H9 (cell line): Measurements from ENCODE around the gene PAK6. TPM values are rescaled to one million over a fixed set of nuclear protein-coding genes. Genes with fewer than 3 reads are reported as not detected.

Experiments used
- DNase-seq: peaks from one replicate; pipeline ENCODE4 v3.0.0-alpha.2; 2017
- H2AFZ ChIP-seq: one replicate; pipeline ENCODE4 v1.6.1; 2013; ENCODE audit warnings: mild to moderate bottlenecking, low read length, control low read depth, moderate library complexity
- H2AK5ac ChIP-seq: 2 replicates; pipeline ENCODE4 v1.6.1; 2013; ENCODE audit warnings: low read length, control low read depth, mixed read lengths; ENCODE audit not compliant: insufficient read length
- H2BK120ac ChIP-seq: one replicate; pipeline ENCODE4 v1.6.1; 2013; ENCODE audit warnings: low read depth, mild to moderate bottlenecking, low read length, control low read depth, inconsistent platforms; ENCODE audit not compliant: poor library complexity, severe bottlenecking
- H2BK12ac ChIP-seq: 2 replicates; pipeline ENCODE4 v1.6.1; 2013; ENCODE audit warnings: low read length, control low read depth, mixed read lengths, low read depth; ENCODE audit not compliant: insufficient read length
- H2BK15ac ChIP-seq: 2 replicates; pipeline ENCODE4 v1.6.1; 2013; ENCODE audit warnings: low read depth, low read length, control low read depth
- H2BK20ac ChIP-seq: one replicate; pipeline ENCODE4 v1.6.1; 2013; ENCODE audit warnings: low read depth, mild to moderate bottlenecking, low read length, control low read depth, inconsistent platforms; ENCODE audit not compliant: poor library complexity, severe bottlenecking
- H2BK5ac ChIP-seq: 2 replicates; pipeline ENCODE4 v1.6.1; 2013; ENCODE audit warnings: low read length, control low read depth, mixed read lengths; ENCODE audit not compliant: insufficient read length
- H3K14ac ChIP-seq: 2 replicates; pipeline ENCODE4 v1.6.1; 2013; ENCODE audit warnings: low read length, control low read depth; ENCODE audit not compliant: insufficient read depth
- H3K18ac ChIP-seq: 2 replicates; pipeline ENCODE4 v1.6.1; 2013; ENCODE audit warnings: low read depth, mild to moderate bottlenecking, mixed read lengths, low read length, control low read depth; ENCODE audit not compliant: insufficient read length
- H3K23ac ChIP-seq: 2 replicates; pipeline ENCODE4 v1.6.1; 2013; ENCODE audit warnings: low read length, control low read depth, mixed read lengths, low read depth; ENCODE audit not compliant: insufficient read length
- H3K23me2 ChIP-seq: 2 replicates; pipeline ENCODE4 v1.6.1; 2013; ENCODE audit warnings: low read depth, mild to moderate bottlenecking, mixed read lengths, low read length, control low read depth; ENCODE audit not compliant: insufficient read length, poor library complexity, severe bottlenecking
- H3K27ac ChIP-seq: 2 replicates; pipeline ENCODE4 v1.5.1; 2013; ENCODE audit warnings: low read length, control low read depth, mixed read lengths, low read depth; ENCODE audit not compliant: insufficient read length
- H3K27me3 ChIP-seq: 2 replicates; pipeline ENCODE4 v1.6.1; 2013; ENCODE audit warnings: low read length, control low read depth, inconsistent platforms; ENCODE audit not compliant: insufficient read depth
- H3K4ac ChIP-seq: 2 replicates; pipeline ENCODE4 v1.6.1; 2013; ENCODE audit warnings: low read depth, mild to moderate bottlenecking, control low read depth, inconsistent platforms, low read length, moderate library complexity
- H3K4me1 ChIP-seq: 2 replicates; pipeline ENCODE4 v1.6.1; 2013; ENCODE audit warnings: low read length, control low read depth, inconsistent platforms; ENCODE audit not compliant: insufficient read depth
- H3K4me2 ChIP-seq: 2 replicates; pipeline ENCODE4 v1.6.1; 2013; ENCODE audit warnings: low read length, control low read depth, mixed read lengths; ENCODE audit not compliant: insufficient read length, insufficient read depth
- H3K56ac ChIP-seq: 2 replicates; pipeline ENCODE4 v1.6.1; 2013; ENCODE audit warnings: low read depth, mild to moderate bottlenecking, mixed read lengths, low read length, control low read depth; ENCODE audit not compliant: insufficient read length
- H3K79me1 ChIP-seq: 2 replicates; pipeline ENCODE4 v1.6.1; 2013; ENCODE audit warnings: low read depth, mild to moderate bottlenecking, moderate library complexity, low read length, control low read depth, inconsistent platforms; ENCODE audit not compliant: insufficient read depth, poor library complexity, severe bottlenecking
- H3K79me2 ChIP-seq: 2 replicates; pipeline ENCODE4 v1.6.1; 2013; ENCODE audit warnings: low read length, control low read depth, inconsistent platforms; ENCODE audit not compliant: insufficient read depth
- H3K9ac ChIP-seq: 2 replicates; pipeline ENCODE4 v1.6.1; 2013; ENCODE audit warnings: low read length, control low read depth, mixed read lengths; ENCODE audit not compliant: insufficient read length; ENCODE audit errors: extremely low read depth
- H3K9me3 ChIP-seq: one replicate; pipeline ENCODE4 v1.6.1; 2013; ENCODE audit warnings: low read depth, low read length, inconsistent platforms; ENCODE audit not compliant: control insufficient read depth
- H3T11ph ChIP-seq: one replicate; pipeline ENCODE4 v1.6.1; 2013; ENCODE audit warnings: mild to moderate bottlenecking, low read length, control low read depth, inconsistent platforms
- H4K20me1 ChIP-seq: one replicate; pipeline ENCODE4 v1.6.1; 2013; ENCODE audit not compliant: control insufficient read depth, insufficient read length, insufficient read depth
- H4K5ac ChIP-seq: 2 replicates; pipeline ENCODE4 v1.6.1; 2013; ENCODE audit warnings: low read depth, mild to moderate bottlenecking, mixed read lengths, low read length, control low read depth; ENCODE audit not compliant: insufficient read length
- H4K8ac ChIP-seq: replicated peaks from 2 replicates; pipeline ENCODE4 v1.6.1; 2013; ENCODE audit warnings: low read length, control low read depth, mixed read lengths, low read depth; ENCODE audit not compliant: insufficient read length
- H4K91ac ChIP-seq: 2 replicates; pipeline ENCODE4 v1.6.1; 2013; ENCODE audit warnings: low read depth, mild to moderate bottlenecking, moderate library complexity, mixed read lengths, low read length, control low read depth; ENCODE audit not compliant: insufficient read length
- H3K27ac Mint-ChIP-seq, 3 experiments: 2 replicates in 2 of 3; 3 replicates in 1 of 3; pipeline ENCODE4 v1.8.0; 2020 to 2021; ENCODE audit warnings: mixed read lengths in 3 of 3, mild to moderate bottlenecking in 1 of 3, moderate library complexity in 1 of 3
- H3K27me3 Mint-ChIP-seq: 2 replicates; pipeline ENCODE4 v1.8.0; 2021; ENCODE audit warnings: low read depth, mild to moderate bottlenecking, moderate library complexity, mixed read lengths
- H3K36me3 Mint-ChIP-seq, 3 experiments: 2 replicates in 2 of 3; 3 replicates in 1 of 3; pipeline ENCODE4 v1.8.0; 2020 to 2021; ENCODE audit warnings: low read depth in 3 of 3, mixed read lengths in 3 of 3; ENCODE audit not compliant: insufficient read depth in 1 of 3
- H3K4me1 Mint-ChIP-seq, 2 experiments: 2 replicates each; pipeline ENCODE4 v1.8.0; 2020; ENCODE audit warnings: mixed read lengths in 2 of 2
- H3K4me3 Mint-ChIP-seq, 2 experiments: 2 replicates in 1 of 2; 3 replicates in 1 of 2; pipeline ENCODE4 v1.8.0; 2020 to 2021; ENCODE audit warnings: mild to moderate bottlenecking in 2 of 2, mixed read lengths in 2 of 2, moderate library complexity in 1 of 2
- H3K9me3 Mint-ChIP-seq, 2 experiments: 2 replicates in 1 of 2; 3 replicates in 1 of 2; pipeline ENCODE4 v1.8.0; 2020; ENCODE audit warnings: mild to moderate bottlenecking in 2 of 2, mixed read lengths in 2 of 2, moderate library complexity in 1 of 2
- WGBS: extraction: QIAGEN DNeasy Blood & Tissue Kit; methylation state at CpG from one replicate; pipeline ENCODE4 v1.1.7; 2013; ENCODE audit warnings: missing lambda C conversion rate, low lambda C conversion rate, mixed read lengths; ENCODE audit not compliant: insufficient read length; ENCODE audit errors: extremely low coverage; 5-methylcytosine and 5-hydroxymethylcytosine counted together
- total RNA-seq: library from RNA; stranded (reverse); gene quantifications from 2 replicates; pipeline ENCODE4 v1.2.1, GENCODE V29; 2021
- TF ChIP-seq, protein P1 (sequence below): fragments of 200-600 bp; sonication (generic); conservative IDR thresholded peaks from 3 replicates; pipeline ENCODE4 v1.8.0; 2021; ENCODE audit warnings: antibody characterized with exemption, mild to moderate bottlenecking

The PAK6 gene
- total RNA-seq, 1 experiment from 2014 or later, result 7.4 TPM

DNA sequence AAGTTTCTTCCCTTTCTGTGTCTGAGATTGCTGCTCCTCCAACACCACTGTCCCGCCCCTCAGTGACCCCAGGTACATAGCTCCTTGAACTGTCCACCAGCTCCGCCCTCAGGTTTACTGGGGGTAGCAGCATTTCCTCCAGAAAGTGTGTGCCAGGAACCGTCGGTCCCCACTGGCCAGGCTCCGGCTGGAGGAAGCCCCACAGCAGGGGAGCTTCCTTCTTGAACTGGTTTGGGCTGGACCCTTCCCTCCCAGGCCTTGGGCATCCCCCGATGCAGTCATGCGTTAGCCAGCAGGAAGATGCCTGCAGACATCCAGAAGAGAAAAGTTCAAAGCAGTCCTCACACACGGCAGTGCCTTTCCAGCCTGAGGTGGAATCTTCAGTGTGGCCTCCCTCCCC, 19.7 kb downstream of the PAK6 start:
- Histone ChIP-seq H3K9me3 (no peaks in the 10 kb centered on the region), H3K23me2 (no peaks in the 10 kb centered on the region), H2BK20ac (no peak overlapping the region), H3K79me1 (no peaks in the 10 kb centered on the region), H3K18ac (no peak overlapping the region), H3K79me2 (no peaks in the 10 kb centered on the region), H4K20me1 (no peaks in the 10 kb centered on the region), H3K14ac (no peak overlapping the region), H2AFZ (no peak overlapping the region), H4K91ac (no peak overlapping the region), H2BK120ac (no peak overlapping the region), H4K8ac (no peak overlapping the region), H2AK5ac (no peak overlapping the region), H3K4me2 (no peak overlapping the region), H2BK15ac (no peak overlapping the region), H3K4ac (no peak overlapping the region), H2BK12ac (no peak overlapping the region), H3K4me1 (peaks cover 4% of the 10 kb centered on the region; the same call in 1 of the 2 replicates), H3K27ac (no peak overlapping the region), H3T11ph (no peak overlapping the region), H2BK5ac (no peak overlapping the region), H3K27me3 (peaks cover 4% of the 10 kb centered on the region; the same call in 1 of the 2 replicates), H3K9ac (no peak overlapping the region), H4K5ac (no peak overlapping the region), H3K23ac (no peak overlapping the region), H3K56ac (no peak overlapping the region)
- Mint-ChIP-seq H3K27ac (0 out of 7 replicates have a peak overlapping the region, but pooled peaks of 1 of the 3 experiments have one; percentile 12), H3K4me1 (peaks cover 17 to 19% of the 10 kb centered on the region in 2 experiments), H3K36me3 (peaks cover 0 to 3% (median 2%) of the 10 kb centered on the region in 3 experiments; a peak in 2 of 7 replicates), H3K27me3 (peaks cover 13% of the 10 kb centered on the region), H3K9me3 (no peaks in the 10 kb centered on the region; a peak in 1 of 5 replicates), H3K4me3 (peak overlapping the region in 1 of 2 experiments; percentile 32; a peak in 1 of 5 replicates)
- peak; percentile 66 for DNase-seq
- WGBS, result no CpG with 5 or more reads among the region's 8 CpGs
- TF ChIP-seq, protein P1, sequence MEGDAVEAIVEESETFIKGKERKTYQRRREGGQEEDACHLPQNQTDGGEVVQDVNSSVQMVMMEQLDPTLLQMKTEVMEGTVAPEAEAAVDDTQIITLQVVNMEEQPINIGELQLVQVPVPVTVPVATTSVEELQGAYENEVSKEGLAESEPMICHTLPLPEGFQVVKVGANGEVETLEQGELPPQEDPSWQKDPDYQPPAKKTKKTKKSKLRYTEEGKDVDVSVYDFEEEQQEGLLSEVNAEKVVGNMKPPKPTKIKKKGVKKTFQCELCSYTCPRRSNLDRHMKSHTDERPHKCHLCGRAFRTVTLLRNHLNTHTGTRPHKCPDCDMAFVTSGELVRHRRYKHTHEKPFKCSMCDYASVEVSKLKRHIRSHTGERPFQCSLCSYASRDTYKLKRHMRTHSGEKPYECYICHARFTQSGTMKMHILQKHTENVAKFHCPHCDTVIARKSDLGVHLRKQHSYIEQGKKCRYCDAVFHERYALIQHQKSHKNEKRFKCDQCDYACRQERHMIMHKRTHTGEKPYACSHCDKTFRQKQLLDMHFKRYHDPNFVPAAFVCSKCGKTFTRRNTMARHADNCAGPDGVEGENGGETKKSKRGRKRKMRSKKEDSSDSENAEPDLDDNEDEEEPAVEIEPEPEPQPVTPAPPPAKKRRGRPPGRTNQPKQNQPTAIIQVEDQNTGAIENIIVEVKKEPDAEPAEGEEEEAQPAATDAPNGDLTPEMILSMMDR, result peak; percentile 19; the same call in 1 of the 3 replicates
